Progenitor cell of endocrine pancreas (in vitro differentiated cells): ENCODE results near the gene TMA7B. TPM values are rescaled to one million over a fixed set of nuclear protein-coding genes. Genes with fewer than 3 reads are reported as not detected.

Experiments used
- DNase-seq: peaks from one replicate; pipeline ENCODE4 v3.0.0; 2021; ENCODE audit warnings: low spot score; ENCODE audit not compliant: unreplicated experiment
- H3K27ac Mint-ChIP-seq: 2 replicates; pipeline ENCODE4 v1.8.0; 2021; ENCODE audit warnings: mild to moderate bottlenecking, moderate library complexity, mixed read lengths
- H3K27me3 Mint-ChIP-seq: 2 replicates; pipeline ENCODE4 v1.8.0; 2021; ENCODE audit warnings: mixed read lengths
- H3K36me3 Mint-ChIP-seq: 2 replicates; pipeline ENCODE4 v1.8.0; 2022; ENCODE audit warnings: mixed read lengths; ENCODE audit not compliant: insufficient read depth
- H3K4me1 Mint-ChIP-seq: 2 replicates; pipeline ENCODE4 v1.8.0; 2021; ENCODE audit warnings: low read depth, mixed read lengths
- H3K4me3 Mint-ChIP-seq: 2 replicates; pipeline ENCODE4 v1.8.0; 2021; ENCODE audit warnings: low read depth, mild to moderate bottlenecking, moderate library complexity, mixed read lengths
- H3K9me3 Mint-ChIP-seq: 2 replicates; pipeline ENCODE4 v1.8.0; 2021; ENCODE audit warnings: low read depth, mixed read lengths
- total RNA-seq: library from RNA; stranded (reverse); gene quantifications from 2 replicates; pipeline ENCODE4 v1.2.1, GENCODE V29; 2021
- TF ChIP-seq, protein P1 (sequence below): fragments of 200-600 bp; sonication (generic); IDR thresholded peaks from one replicate; pipeline ENCODE4 v1.5.0; 2021; ENCODE audit warnings: antibody characterized with exemption, mild to moderate bottlenecking; ENCODE audit not compliant: unreplicated experiment

TMA7B gene
- total RNA-seq, 1 donor from 2014 or later, result not detected

DNA sequence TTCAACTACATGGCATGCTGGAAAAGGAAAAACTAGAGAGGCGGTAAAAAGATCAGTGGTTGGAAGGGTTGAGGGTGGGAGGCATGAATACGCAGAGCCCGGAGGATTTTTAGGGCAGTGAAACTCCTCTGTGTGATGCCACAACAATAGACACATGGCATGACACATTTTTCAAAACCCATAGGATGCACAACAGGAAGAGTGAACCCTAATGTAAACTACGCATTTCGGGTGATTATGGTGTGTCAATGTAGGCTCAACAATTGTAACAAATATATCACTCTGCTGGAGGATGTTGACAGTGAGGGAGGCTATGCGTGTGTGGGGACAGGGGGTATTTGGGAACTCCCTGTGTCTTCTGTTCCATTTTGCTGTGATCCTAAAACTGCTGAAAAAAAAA is 18.9 kb downstream of the TMA7B start:
- H3K27me3 Mint-ChIP-seq, result peaks cover 29% of the 10 kb centered on the region
- no peak for DNase-seq
- H3K4me3 Mint-ChIP-seq, result no peak overlapping the region
- TF ChIP-seq, protein P1, sequence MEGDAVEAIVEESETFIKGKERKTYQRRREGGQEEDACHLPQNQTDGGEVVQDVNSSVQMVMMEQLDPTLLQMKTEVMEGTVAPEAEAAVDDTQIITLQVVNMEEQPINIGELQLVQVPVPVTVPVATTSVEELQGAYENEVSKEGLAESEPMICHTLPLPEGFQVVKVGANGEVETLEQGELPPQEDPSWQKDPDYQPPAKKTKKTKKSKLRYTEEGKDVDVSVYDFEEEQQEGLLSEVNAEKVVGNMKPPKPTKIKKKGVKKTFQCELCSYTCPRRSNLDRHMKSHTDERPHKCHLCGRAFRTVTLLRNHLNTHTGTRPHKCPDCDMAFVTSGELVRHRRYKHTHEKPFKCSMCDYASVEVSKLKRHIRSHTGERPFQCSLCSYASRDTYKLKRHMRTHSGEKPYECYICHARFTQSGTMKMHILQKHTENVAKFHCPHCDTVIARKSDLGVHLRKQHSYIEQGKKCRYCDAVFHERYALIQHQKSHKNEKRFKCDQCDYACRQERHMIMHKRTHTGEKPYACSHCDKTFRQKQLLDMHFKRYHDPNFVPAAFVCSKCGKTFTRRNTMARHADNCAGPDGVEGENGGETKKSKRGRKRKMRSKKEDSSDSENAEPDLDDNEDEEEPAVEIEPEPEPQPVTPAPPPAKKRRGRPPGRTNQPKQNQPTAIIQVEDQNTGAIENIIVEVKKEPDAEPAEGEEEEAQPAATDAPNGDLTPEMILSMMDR, result no peak
- no peaks in the 10 kb centered on the region for H3K36me3 Mint-ChIP-seq
- H3K4me1 Mint-ChIP-seq, result peaks cover 6% of the 10 kb centered on the region
- H3K9me3 Mint-ChIP-seq, result no peaks in the 10 kb centered on the region
- H3K27ac Mint-ChIP-seq, result no peak overlapping the region

DNA sequence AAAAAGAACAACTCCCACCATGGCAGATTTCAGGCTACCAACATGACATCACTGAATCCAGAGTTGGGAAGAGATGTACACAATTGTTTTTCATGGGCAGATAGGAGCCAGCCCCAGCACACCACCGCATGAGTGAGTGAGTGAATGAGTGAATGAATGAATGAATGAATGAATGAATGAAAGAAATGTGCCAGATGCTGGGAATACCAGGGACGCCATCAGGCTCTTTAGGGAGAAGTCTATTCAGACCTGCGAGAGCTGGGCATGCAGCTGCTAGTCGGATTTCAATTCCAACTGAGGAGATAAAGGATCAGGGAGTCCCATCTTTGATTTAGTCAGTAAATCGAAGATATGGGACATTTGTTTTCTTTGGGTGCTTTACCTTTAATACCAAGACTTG is 19.3 kb downstream of the TMA7B start:
- peaks cover 31% of the 10 kb centered on the region for H3K27me3 Mint-ChIP-seq
- no peaks in the 10 kb centered on the region for H3K36me3 Mint-ChIP-seq
- no peak overlapping the region for H3K27ac Mint-ChIP-seq
- H3K9me3 Mint-ChIP-seq, result no peaks in the 10 kb centered on the region
- TF ChIP-seq, protein P1, result no peak
- peaks cover 6% of the 10 kb centered on the region for H3K4me1 Mint-ChIP-seq
- no peak overlapping the region for H3K4me3 Mint-ChIP-seq
- DNase-seq, result no peak

DNA sequence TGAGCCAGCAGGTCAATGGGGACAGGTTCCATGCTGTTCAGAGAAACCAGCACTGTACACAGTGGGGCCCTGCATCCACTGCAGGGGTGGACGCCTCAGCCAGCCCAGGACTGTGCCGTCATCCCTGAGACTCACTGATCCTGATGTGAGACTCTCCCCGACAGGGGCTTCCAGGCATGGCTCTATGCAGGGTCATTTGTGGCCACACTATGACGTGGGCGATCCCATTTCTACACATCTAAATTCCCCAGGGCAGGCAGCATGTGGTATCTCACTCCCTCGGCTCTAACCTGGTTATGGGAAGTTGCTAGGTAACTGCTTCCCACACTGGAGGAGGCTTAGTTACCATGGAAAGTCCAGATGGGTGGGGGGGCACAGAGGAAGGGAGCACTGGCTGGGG is 20.4 kb downstream of the TMA7B start:
- Mint-ChIP-seq H3K27me3 (peaks cover 34% of the 10 kb centered on the region), H3K27ac (no peak overlapping the region), H3K36me3 (no peaks in the 10 kb centered on the region), H3K4me1 (peaks cover 8% of the 10 kb centered on the region), H3K9me3 (no peaks in the 10 kb centered on the region), H3K4me3 (no peak overlapping the region)
- DNase-seq, result no peak
- TF ChIP-seq, protein P1, result no peak

DNA sequence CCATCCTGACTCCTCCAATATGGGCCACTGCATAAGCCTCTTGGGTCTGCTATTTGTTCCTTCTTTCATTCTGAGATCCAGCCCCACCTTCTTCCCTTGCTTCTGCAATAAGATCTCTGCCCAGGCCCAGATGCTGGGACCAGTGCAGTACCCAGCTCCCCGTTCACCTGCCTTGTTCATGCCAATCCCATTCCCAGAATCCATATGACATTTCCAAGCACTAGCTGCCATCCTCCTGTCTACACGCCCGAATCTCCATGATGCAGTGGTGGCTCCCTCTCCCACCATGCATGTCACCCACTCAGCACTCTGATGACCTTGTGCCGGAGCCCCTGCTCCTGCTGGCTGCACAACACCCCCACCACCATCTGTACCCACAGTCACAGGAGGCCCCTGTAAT is 23.1 kb downstream of the TMA7B start:
- Mint-ChIP-seq H3K27ac (no peak overlapping the region), H3K4me1 (peaks cover 2% of the 10 kb centered on the region), H3K36me3 (no peaks in the 10 kb centered on the region), H3K27me3 (peaks cover 31% of the 10 kb centered on the region), H3K9me3 (no peaks in the 10 kb centered on the region), H3K4me3 (no peak overlapping the region)
- no peak for DNase-seq
- TF ChIP-seq, protein P1, result no peak

DNA sequence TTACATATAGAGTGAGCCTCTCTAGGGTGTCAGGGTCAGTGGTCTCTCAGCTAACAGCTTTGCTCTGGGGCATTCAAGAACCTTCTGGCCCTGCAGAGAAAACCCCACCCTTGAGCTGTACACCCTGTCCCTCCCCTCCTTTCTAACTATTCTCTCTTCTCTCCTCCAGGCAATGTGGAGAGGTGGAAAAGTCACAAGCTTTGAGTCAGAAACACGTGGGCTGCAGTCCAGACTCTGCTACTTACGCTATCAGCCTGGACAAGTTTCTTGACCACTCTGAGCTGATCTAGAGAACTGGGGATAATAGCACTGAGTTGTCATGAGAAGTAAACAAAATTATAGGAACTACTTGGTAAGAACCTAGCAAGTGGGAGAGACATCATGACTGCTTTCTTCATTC is 23.8 kb downstream of the TMA7B start:
- Mint-ChIP-seq H3K4me1 (peaks cover 4% of the 10 kb centered on the region), H3K36me3 (no peaks in the 10 kb centered on the region), H3K27me3 (peaks cover 36% of the 10 kb centered on the region), H3K27ac (no peak overlapping the region), H3K9me3 (no peaks in the 10 kb centered on the region), H3K4me3 (no peak overlapping the region)
- TF ChIP-seq, protein P1, result no peak
- DNase-seq, result no peak
